Left ventricle myocardium inferior (tissue), 1 donor: ENCODE data around the gene FUT3. TPM values are rescaled to one million over a fixed set of nuclear protein-coding genes. Genes with fewer than 3 reads are reported as not detected.

Experiments
- DNase-seq: peaks from one replicate; pipeline ENCODE4 v3.0.0-alpha.2; 2020
- H3K27ac ChIP-seq: fragments of 200-600 bp; replicated peaks from 2 replicates; pipeline ENCODE4 v1.8.0; 2021
- H3K27me3 ChIP-seq: fragments of 200-600 bp; 2 replicates; pipeline ENCODE4 v1.8.0; 2021; ENCODE audit warnings: low read depth
- H3K36me3 ChIP-seq: fragments of 200-600 bp; 2 replicates; pipeline ENCODE4 v1.8.0; 2021
- H3K4me1 ChIP-seq: fragments of 200-600 bp; 2 replicates; pipeline ENCODE4 v1.8.0; 2021
- H3K4me3 ChIP-seq: fragments of 200-600 bp; 2 replicates; pipeline ENCODE4 v1.8.0; 2021; ENCODE audit warnings: mild to moderate bottlenecking, moderate library complexity
- H3K9me3 ChIP-seq: fragments of 200-600 bp; replicated peaks from 2 replicates; pipeline ENCODE4 v1.8.0; 2021
- intact Hi-C: fragments of 100-400 bp; cut with micrococcal nuclease; formaldehyde crosslinking; loops from one replicate; pipeline ENCODE4 v1.11.0; 2022
- total RNA-seq: library from RNA; stranded (reverse); fragmentation: NEBNext Ultra II Directional; extraction: Animal tissue kit (Norgen Biotek cat#: 25700); gene quantifications from one replicate; pipeline ENCODE4 v1.2.1, GENCODE V29; 2021
- TF ChIP-seq, protein P1 (sequence below): fragments of 200-600 bp; IDR thresholded peaks from 2 replicates; pipeline ENCODE4 v1.8.0; 2021; ENCODE audit warnings: antibody characterized with exemption, mild to moderate bottlenecking, borderline replicate concordance
- donor health status: DM: no; HTN: yes; CAD: no; lungs with severe emphysema.

The FUT3 gene
- total RNA-seq, 1 donor from 2014 or later = not detected

DNA sequence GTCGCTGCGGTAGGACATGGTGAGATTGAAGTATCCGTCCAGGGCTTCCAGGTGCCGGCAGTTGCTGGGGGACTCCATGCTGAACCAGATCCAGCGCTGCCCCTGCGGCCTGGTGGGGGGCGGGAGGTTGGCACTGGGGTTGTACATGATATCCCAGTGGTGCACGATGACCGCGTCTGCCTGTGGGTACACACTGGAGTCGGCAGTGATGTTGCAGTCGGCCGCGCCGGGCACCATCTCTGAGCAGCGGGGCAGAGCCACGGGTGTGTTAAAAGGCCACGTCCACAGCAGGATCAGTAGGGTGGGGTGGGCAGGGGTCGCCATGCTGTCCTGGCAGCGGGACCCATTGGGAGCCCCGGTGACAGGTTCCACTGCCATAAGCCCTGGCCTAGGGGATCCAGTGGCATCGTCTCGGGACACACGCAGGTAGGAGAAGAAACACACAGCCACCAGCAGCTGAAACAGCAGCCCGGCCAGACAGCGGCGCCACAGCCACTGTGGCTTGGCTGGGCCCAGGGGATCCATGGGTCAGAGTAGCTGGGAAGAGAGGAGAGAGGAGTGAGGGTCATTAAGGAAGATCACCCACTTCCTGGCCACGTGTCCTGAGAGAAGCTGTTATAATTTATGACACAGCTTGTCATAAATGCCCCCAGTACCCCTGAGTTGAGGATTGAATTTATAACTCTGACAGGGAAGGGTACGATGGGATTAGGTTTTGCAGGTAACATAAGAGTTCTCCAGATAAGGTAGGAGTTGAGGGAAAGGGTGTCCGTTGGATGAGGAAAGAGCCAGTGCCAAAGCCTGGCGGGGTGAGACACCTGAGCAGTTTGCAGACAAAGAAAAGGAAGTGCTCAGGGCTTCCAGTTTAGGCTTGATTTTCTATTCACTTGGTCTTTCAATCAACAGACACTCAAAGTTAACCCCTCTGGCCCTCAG lies 16.2 kb upstream of the FUT3 start:
- intact Hi-C loops = no loop called here
- H3K4me3 ChIP-seq = no peak overlapping the region
- H3K36me3 ChIP-seq = no peaks in the 10 kb centered on the region
- H3K4me1 ChIP-seq = no peaks in the 10 kb centered on the region
- H3K27me3 ChIP-seq = peaks cover 24% of the 10 kb centered on the region
- no peaks in the 10 kb centered on the region for H3K9me3 ChIP-seq
- TF ChIP-seq, protein P1, sequence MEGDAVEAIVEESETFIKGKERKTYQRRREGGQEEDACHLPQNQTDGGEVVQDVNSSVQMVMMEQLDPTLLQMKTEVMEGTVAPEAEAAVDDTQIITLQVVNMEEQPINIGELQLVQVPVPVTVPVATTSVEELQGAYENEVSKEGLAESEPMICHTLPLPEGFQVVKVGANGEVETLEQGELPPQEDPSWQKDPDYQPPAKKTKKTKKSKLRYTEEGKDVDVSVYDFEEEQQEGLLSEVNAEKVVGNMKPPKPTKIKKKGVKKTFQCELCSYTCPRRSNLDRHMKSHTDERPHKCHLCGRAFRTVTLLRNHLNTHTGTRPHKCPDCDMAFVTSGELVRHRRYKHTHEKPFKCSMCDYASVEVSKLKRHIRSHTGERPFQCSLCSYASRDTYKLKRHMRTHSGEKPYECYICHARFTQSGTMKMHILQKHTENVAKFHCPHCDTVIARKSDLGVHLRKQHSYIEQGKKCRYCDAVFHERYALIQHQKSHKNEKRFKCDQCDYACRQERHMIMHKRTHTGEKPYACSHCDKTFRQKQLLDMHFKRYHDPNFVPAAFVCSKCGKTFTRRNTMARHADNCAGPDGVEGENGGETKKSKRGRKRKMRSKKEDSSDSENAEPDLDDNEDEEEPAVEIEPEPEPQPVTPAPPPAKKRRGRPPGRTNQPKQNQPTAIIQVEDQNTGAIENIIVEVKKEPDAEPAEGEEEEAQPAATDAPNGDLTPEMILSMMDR = no peak
- H3K27ac ChIP-seq = no peak overlapping the region
- DNase-seq = no peak

DNA sequence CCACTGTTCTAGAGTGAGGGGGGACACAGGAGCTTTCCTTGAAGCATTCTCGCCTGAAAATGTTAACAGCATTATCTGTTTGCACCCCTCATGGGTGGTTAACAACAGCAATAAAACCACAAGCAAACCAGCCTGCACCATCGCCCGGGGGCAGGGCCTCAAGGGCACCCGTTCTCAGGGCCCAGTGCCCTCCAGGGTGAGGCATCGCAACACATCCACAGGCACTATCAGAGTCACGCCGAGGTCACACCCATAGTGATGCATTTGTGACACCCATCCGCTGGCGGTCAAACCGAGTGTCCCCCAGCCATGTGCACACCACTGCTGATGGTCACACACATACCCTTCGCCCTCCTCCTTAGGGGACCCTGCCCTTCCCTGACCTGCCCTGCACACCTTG lies 14.5 kb upstream of the FUT3 start:
- H3K4me3 ChIP-seq = no peak overlapping the region
- DNase-seq = no peak
- H3K27me3 ChIP-seq = peaks cover 24% of the 10 kb centered on the region
- H3K4me1 ChIP-seq = no peaks in the 10 kb centered on the region
- no peak overlapping the region for H3K27ac ChIP-seq
- TF ChIP-seq, protein P1 = no peak
- H3K36me3 ChIP-seq = no peaks in the 10 kb centered on the region
- intact Hi-C loops = no loop called here
- no peaks in the 10 kb centered on the region for H3K9me3 ChIP-seq

DNA sequence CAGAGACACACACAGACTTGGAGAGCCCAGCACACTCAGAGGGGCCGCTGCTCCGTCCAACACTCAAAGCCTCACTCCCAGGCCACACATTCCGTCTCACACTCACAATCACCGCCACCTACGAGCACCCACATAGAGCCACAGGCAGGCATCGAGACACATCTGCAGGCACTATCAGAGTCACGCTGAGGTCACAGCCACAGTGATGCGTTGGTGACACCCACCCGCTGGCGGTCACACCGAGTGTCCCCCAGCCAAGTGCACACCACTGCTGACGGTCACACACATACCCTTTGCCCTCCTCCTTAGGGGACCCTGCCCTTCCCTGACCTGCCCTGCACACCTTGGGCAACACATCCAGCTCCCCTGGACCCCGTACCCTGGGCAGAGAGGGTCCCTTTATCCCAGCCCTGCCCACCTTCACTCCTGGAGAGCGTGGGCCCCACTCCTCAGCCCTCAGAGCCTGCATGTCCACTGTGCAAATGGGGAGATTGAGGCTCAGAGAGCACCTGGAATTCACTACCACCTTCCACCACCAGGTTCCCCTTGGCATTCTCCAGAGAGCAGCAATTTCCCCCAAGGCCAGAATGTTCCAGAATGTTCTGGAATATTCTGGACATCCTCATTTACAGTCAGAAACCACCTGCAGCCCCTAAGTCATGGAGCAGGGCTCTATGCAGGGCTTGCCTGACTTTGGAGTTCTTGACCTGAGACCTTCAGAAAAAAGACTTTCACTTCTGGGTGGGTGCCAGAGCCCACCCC lies 13.7 kb upstream of the FUT3 start:
- DNase-seq = no peak
- Histone ChIP-seq H3K27ac (no peak overlapping the region), H3K4me3 (no peak overlapping the region), H3K9me3 (no peaks in the 10 kb centered on the region), H3K4me1 (no peaks in the 10 kb centered on the region), H3K36me3 (no peaks in the 10 kb centered on the region), H3K27me3 (peaks cover 24% of the 10 kb centered on the region)
- intact Hi-C loops = no loop called here
- TF ChIP-seq, protein P1 = no peak

DNA sequence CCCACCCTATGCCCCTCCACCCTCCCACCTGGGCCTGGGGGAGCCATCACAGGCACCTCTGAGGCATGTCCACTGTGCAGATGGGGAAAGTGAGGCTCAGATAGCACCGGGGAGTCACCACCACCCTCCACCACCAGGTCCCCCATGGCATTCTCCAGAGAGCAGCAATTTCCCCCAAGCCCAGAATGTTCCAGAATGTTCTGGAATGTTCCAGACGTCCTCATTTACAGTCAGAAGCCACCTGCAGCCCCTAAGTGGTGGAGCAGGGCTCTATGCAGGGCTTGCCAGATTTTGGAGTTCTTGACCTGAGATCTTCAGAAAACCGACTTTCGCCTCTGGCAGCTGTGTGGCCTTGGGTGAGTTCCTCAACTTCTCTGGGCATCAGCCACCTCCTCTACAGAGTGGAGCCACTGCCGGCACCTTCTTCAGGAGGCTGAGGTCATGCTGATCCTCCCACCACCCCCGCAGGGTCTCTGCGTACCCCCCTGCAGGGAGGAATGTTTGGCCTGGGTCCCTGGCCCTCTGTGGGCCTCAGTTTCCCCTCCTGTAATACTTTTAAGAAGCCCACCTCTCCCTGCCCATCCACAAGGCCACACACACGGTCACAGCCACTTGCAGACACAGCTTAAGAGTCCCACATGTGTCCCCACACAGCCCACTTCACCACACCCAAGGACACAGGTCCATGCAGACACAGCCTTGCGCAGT lies 12.9 kb upstream of the FUT3 start:
- Histone ChIP-seq H3K27me3 (peaks cover 24% of the 10 kb centered on the region), H3K9me3 (no peaks in the 10 kb centered on the region), H3K4me3 (no peak overlapping the region), H3K36me3 (no peaks in the 10 kb centered on the region), H3K4me1 (no peaks in the 10 kb centered on the region), H3K27ac (no peak overlapping the region)
- no peak for DNase-seq
- intact Hi-C loops = no loop called here
- TF ChIP-seq, protein P1 = no peak

DNA sequence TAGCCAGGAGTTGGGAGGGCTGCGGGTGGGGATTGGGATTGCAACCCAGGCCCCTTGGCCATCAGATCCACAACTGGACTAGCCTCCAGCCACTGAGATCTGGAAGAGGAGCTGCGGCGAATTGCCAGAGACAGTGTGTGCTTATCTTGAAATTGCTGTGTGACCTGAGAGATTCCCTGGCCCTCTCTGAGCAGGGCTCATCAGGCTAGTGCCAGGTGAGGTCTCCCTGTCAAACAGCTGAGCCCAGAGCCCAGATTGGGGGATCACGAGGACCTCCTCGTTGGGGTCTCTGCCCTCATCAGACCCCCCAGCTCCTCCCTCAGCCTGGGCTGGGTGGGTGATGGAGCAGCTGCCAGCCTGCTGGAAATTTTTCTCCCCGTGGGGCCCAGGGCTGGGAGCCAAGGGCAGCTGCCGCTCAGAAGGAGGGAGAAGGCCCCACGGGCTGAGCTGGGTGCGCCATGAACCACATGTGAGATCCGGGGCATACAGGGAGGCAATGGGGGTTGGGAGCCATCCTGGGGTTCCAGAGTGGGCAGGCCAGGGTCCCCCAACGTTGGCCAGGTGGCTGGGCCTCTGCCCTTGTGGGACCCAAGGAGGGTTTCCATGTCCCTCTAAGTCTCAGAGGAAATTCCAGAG lies 11.9 kb upstream of the FUT3 start:
- H3K27ac ChIP-seq = no peak overlapping the region
- TF ChIP-seq, protein P1 = no peak
- no peaks in the 10 kb centered on the region for H3K4me1 ChIP-seq
- DNase-seq = no peak
- peaks cover 24% of the 10 kb centered on the region for H3K27me3 ChIP-seq
- intact Hi-C loops = no loop called here
- no peaks in the 10 kb centered on the region for H3K9me3 ChIP-seq
- H3K36me3 ChIP-seq = no peaks in the 10 kb centered on the region
- no peak overlapping the region for H3K4me3 ChIP-seq
